ENCODE results near the gene PKP2. TPM values are rescaled to one million over a fixed set of nuclear protein-coding genes. Genes with fewer than 3 reads are reported as not detected.

PKP2 gene
- total and polyA plus RNA-seq, 2 of the 8 experiments (the other 6 are each of a cell fraction or from before 2014, with no cell fraction given), result 9.6 to 44.8 TPM

DNA sequence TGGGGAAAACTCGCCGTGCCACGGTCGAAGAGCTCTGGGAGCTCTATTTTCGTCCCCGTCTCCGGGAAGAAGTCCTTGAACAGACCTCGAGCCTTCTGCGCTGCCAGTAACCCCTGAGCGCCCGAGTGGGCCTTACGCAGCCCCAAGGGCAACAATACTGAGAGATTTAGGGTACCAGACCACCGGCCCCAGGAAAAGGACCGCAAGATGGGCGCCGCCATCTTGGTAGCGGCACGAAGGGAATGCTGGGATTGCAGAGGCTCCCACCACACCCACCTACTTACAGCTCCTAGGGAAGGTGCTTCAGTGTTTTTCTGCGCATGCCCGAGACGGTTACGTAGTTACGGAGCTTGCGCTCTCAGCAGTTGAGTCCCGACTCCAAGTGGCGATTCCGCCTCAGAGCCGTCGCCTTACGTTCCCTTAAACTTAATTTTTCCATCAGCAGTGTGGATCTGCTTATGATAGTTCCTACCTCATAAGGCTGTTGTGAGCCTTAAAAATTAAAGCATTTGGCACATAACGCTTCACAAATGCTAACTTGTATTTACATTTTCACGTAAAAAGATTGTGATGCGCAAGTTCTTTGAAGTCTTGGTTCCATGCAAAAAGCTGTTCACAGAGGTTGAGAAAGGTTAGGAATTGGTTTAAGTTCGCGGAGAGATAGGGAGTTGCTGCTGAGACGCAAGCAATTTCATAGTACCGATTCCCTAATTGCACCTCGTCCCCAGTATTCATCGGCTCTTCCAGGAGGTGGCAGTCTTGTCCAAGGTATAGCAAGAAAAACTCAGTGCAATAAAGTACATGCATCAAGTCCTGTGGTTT, 140.7 kb downstream of the PKP2 start, which contains the start of gene YARS2 (continued):
- peak; percentile 92 for TF ChIP-seq TAF7 (optimal IDR thresholded peaks at IDR 0.05; ENCODE audit: borderline replicate concordance, low read depth, low read length)
- TF ChIP-seq BRCA1 (IDR thresholded peaks at IDR 0.05; ENCODE audit: low read depth, low read length), result 0 out of 2 replicates have a peak, but pooled peaks have one; percentile 6
- TF ChIP-seq CTBP2 (IDR thresholded peaks at IDR 0.05; ENCODE audit: borderline replicate concordance, insufficient read depth, insufficient read length, low read length), result no peak
- TF ChIP-seq NANOG (IDR thresholded peaks at IDR 0.05; ENCODE audit: insufficient read depth, low read depth, low read length, poor library complexity, severe bottlenecking), result no peak
- no peak for TF ChIP-seq ZNF274 (IDR thresholded peaks at IDR 0.05; ENCODE audit: borderline replicate concordance, extremely low read depth, low read length)
- TF ChIP-seq BCL11A (IDR thresholded peaks at IDR 0.05; ENCODE audit: low read depth in 2 of 2, low read length in 2 of 2), result no peak
- TF ChIP-seq SIN3A (conservative IDR thresholded peaks at IDR 0.05 in 1 of 2, IDR thresholded peaks at IDR 0.05 in 1 of 2; ENCODE audit: low read depth in 1 of 2, low read length in 2 of 2), result no peak
- TF ChIP-seq FOSL1 (IDR thresholded peaks at IDR 0.05; ENCODE audit: insufficient read depth, low read depth, low read length), result no peak
- no peak for TF ChIP-seq BACH1 (IDR thresholded peaks at IDR 0.05; ENCODE audit: low read length)
- peak; percentile 35 to 89 (median 76) for TF ChIP-seq CTCF (IDR thresholded peaks at IDR 0.05; ENCODE audit: control extremely low read depth in 1 of 3, insufficient read depth in 1 of 3, low read depth in 1 of 3, low read length in 3 of 3)
- no peak for TF ChIP-seq EZH2 (IDR thresholded peaks at IDR 0.05; ENCODE audit: low read depth, low read length, severe bottlenecking)
- 0 out of 2 replicates have a peak, but pooled peaks have one; percentile 41 for TF ChIP-seq CHD1 (IDR thresholded peaks at IDR 0.05; ENCODE audit: low read depth, low read length)
- TF ChIP-seq USF2 (IDR thresholded peaks at IDR 0.05; ENCODE audit: low read length), result no peak
- TF ChIP-seq POU5F1 (IDR thresholded peaks at IDR 0.05; ENCODE audit: low read depth, low read length), result no peak
